Hepatocyte (in vitro differentiated cells): ENCODE data around the gene LAMTOR4. TPM values are rescaled to one million over a fixed set of nuclear protein-coding genes. Genes with fewer than 3 reads are reported as not detected.

Source experiments
- DNase-seq: peaks from one replicate; pipeline ENCODE4 v3.0.0-alpha.2; 2016; ENCODE audit warnings: low spot score
- H2AFZ ChIP-seq: fragments of 200-600 bp; sonication (generic); 2 replicates; pipeline ENCODE4 v1.6.0; 2016; ENCODE audit warnings: antibody characterized with exemption, mild to moderate bottlenecking
- H3K27ac ChIP-seq: fragments of 200-600 bp; sonication (generic); 2 replicates; pipeline ENCODE4 v1.5.1; 2016; ENCODE audit warnings: mild to moderate bottlenecking
- H3K27me3 ChIP-seq: fragments of 200-600 bp; sonication (generic); 2 replicates; pipeline ENCODE4 v1.6.1; 2016
- H3K36me3 ChIP-seq: fragments of 200-600 bp; sonication (generic); replicated peaks from 2 replicates; pipeline ENCODE4 v1.5.1; 2016; ENCODE audit warnings: low read depth; ENCODE audit not compliant: insufficient read depth
- H3K4me1 ChIP-seq: fragments of 200-600 bp; sonication (generic); 2 replicates; pipeline ENCODE4 v1.5.1; 2016; ENCODE audit warnings: mild to moderate bottlenecking, moderate library complexity; ENCODE audit not compliant: insufficient read depth
- H3K4me2 ChIP-seq: fragments of 200-600 bp; sonication (generic); 2 replicates; pipeline ENCODE4 v1.6.0; 2016
- H3K4me3 ChIP-seq: fragments of 200-600 bp; sonication (generic); 2 replicates; pipeline ENCODE4 v1.5.1; 2016; ENCODE audit warnings: mild to moderate bottlenecking
- H3K79me2 ChIP-seq: fragments of 200-600 bp; sonication (generic); 2 replicates; pipeline ENCODE4 v1.6.0; 2017; ENCODE audit warnings: mild to moderate bottlenecking
- H3K9me2 ChIP-seq: fragments of 200-600 bp; sonication (generic); replicated peaks from 2 replicates; pipeline ENCODE4 v1.6.0; 2017; ENCODE audit warnings: mild to moderate bottlenecking; ENCODE audit not compliant: insufficient read depth
- H3K9me3 ChIP-seq: fragments of 200-600 bp; sonication (generic); 2 replicates; pipeline ENCODE4 v1.5.1; 2016; ENCODE audit warnings: low read depth, mild to moderate bottlenecking
- H4K20me1 ChIP-seq: fragments of 200-600 bp; sonication (generic); 2 replicates; pipeline ENCODE4 v1.6.0; 2016; ENCODE audit warnings: mild to moderate bottlenecking; ENCODE audit not compliant: insufficient read depth, poor library complexity, severe bottlenecking
- EZH2 ChIP-seq: fragments of 200-600 bp; sonication (generic); IDR thresholded peaks from 2 replicates; pipeline ENCODE4 v1.6.1; 2016; ENCODE audit warnings: antibody characterized with exemption, mild to moderate bottlenecking, borderline replicate concordance
- EZH2phosphoT487 ChIP-seq: fragments of 200-600 bp; sonication (generic); IDR thresholded peaks from one replicate; pipeline ENCODE4 v1.6.1; 2018; ENCODE audit warnings: antibody characterized with exemption, mild to moderate bottlenecking, low read depth, moderate library complexity; ENCODE audit not compliant: unreplicated experiment, severe bottlenecking
- WGBS: methylation state at CpG from one replicate; pipeline ENCODE4 v1.1.6; 2016; ENCODE audit warnings: low lambda C conversion rate; ENCODE audit errors: missing lambda C conversion rate; 5-methylcytosine and 5-hydroxymethylcytosine counted together
- polyA plus RNA-seq: library from polyadenylated mRNA; unstranded; fragments of >200 nt; fragmentation: Nextera tagmentation; extraction: Ambion mirVana; gene quantifications from 2 replicates; pipeline ENCODE4 v1.2.1, GENCODE V29; 2016
- total RNA-seq: library from RNA; depleted of rRNA; stranded (reverse); fragments of >200 nt; gene quantifications from 2 replicates; pipeline ENCODE4 v1.2.3, GENCODE V29; 2014
- TF ChIP-seq, protein P1 (sequence below): fragments of 200-600 bp; sonication (generic); IDR thresholded peaks from 2 replicates; pipeline ENCODE4 v1.5.1; 2016; ENCODE audit warnings: antibody characterized with exemption, mild to moderate bottlenecking; ENCODE audit not compliant: poor library complexity

Gene LAMTOR4
- total and polyA plus RNA-seq, 2 experiments from 2014 or later = 90.5 to 228 TPM

GRCh38 chr7:100158229-100159098, 9.7 kb downstream of the LAMTOR4 start, which contains the start of gene TRAPPC14:
TSS of gene TRAPPC14 (minus strand) at chr7:100158723. CDS start at chr7:100158499, 224 bp downstream.
- Histone ChIP-seq H3K9me2 (no peaks in the 10 kb centered on the region), H3K4me1 (peaks cover 11% of the 10 kb centered on the region), H3K4me2 (peak within 1 kb of the TSS; percentile 100), H3K27ac (peak within 1 kb of the TSS; percentile 82), H3K4me3 (peak within 1 kb of the TSS; percentile 96), H2AFZ (peak within 1 kb of the TSS; percentile 80), H3K27me3 (no peaks in the 10 kb centered on the region), H3K36me3 (no peaks in the 10 kb centered on the region), H3K79me2 (peaks cover 12% of the 10 kb centered on the region), H4K20me1 (no peaks in the 10 kb centered on the region), H3K9me3 (no peaks in the 10 kb centered on the region)
- DNase-seq = peak; percentile 95
- TF ChIP-seq EZH2 (no peak), EZH2phosphoT487 (no peak)
- TF ChIP-seq, protein P1, sequence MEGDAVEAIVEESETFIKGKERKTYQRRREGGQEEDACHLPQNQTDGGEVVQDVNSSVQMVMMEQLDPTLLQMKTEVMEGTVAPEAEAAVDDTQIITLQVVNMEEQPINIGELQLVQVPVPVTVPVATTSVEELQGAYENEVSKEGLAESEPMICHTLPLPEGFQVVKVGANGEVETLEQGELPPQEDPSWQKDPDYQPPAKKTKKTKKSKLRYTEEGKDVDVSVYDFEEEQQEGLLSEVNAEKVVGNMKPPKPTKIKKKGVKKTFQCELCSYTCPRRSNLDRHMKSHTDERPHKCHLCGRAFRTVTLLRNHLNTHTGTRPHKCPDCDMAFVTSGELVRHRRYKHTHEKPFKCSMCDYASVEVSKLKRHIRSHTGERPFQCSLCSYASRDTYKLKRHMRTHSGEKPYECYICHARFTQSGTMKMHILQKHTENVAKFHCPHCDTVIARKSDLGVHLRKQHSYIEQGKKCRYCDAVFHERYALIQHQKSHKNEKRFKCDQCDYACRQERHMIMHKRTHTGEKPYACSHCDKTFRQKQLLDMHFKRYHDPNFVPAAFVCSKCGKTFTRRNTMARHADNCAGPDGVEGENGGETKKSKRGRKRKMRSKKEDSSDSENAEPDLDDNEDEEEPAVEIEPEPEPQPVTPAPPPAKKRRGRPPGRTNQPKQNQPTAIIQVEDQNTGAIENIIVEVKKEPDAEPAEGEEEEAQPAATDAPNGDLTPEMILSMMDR = no peak
- WGBS = 5% methylated on average over 68 of the region's 87 CpGs

GRCh38 chr7:100159099-100159623, 10.4 kb downstream of the LAMTOR4 start:
- H3K79me2 ChIP-seq = peaks cover 12% of the 10 kb centered on the region
- no peak for DNase-seq
- peaks cover 11% of the 10 kb centered on the region for H3K4me1 ChIP-seq
- H3K9me3 ChIP-seq = no peaks in the 10 kb centered on the region
- peak overlapping the region; percentile 80 for H2AFZ ChIP-seq
- H3K9me2 ChIP-seq = no peaks in the 10 kb centered on the region
- H3K4me3 ChIP-seq = peak overlapping the region; percentile 96
- H3K36me3 ChIP-seq = no peaks in the 10 kb centered on the region
- peak overlapping the region; percentile 79 for H3K27ac ChIP-seq
- 90% methylated on average over 7 of the region's 7 CpGs for WGBS
- H4K20me1 ChIP-seq = no peaks in the 10 kb centered on the region
- H3K27me3 ChIP-seq = no peaks in the 10 kb centered on the region
- H3K4me2 ChIP-seq = peak overlapping the region; percentile 100
- TF ChIP-seq, protein P1 = no peak
- TF ChIP-seq EZH2 (no peak), EZH2phosphoT487 (no peak)

- peaks cover 11% of the 10 kb centered on the region for H3K4me1 ChIP-seq
- no peaks in the 10 kb centered on the region for H3K9me2 ChIP-seq
- H2AFZ ChIP-seq = no peak overlapping the region
- no peaks in the 10 kb centered on the region for H3K36me3 ChIP-seq
- WGBS = 96% methylated on average over 18 of the region's 18 CpGs
- peaks cover 12% of the 10 kb centered on the region for H3K79me2 ChIP-seq
- H3K4me3 ChIP-seq = no peak overlapping the region
- no peak overlapping the region for H3K4me2 ChIP-seq
- no peak for DNase-seq
- no peak overlapping the region for H3K27ac ChIP-seq
- no peaks in the 10 kb centered on the region for H3K27me3 ChIP-seq
- no peaks in the 10 kb centered on the region for H3K9me3 ChIP-seq
- TF ChIP-seq, protein P1 = no peak
- no peak for TF ChIP-seq EZH2
- TF ChIP-seq EZH2phosphoT487 = no peak
- H4K20me1 ChIP-seq = no peaks in the 10 kb centered on the region
These were observed 11.3 kb downstream of the LAMTOR4 start for GRCh38 chr7:100160067-100160466.
